Psoas muscle (tissue), 8 donors: Measurements from ENCODE around the gene PDZD7. TPM values are rescaled to one million over a fixed set of nuclear protein-coding genes. Genes with fewer than 3 reads are reported as not detected.
"Not testable (repeated sequence)": the region's sequence is repeated elsewhere in the genome, so short reads cannot be mapped to it uniquely, and the experiment has no call there.

ENCODE experiments used
- ATAC-seq, 4 donors: fragments of 200-7000 bp; cut with Tn5 transposase; one replicate each; pipeline ENCODE4 v1.9.1; 2020; ENCODE audit warnings: moderate library complexity in 3 of 4, mild to moderate bottlenecking in 2 of 4
- DNase-seq, 2 donors: peaks; one replicate each; pipeline ENCODE4 v3.0.0-alpha.2; 2020
- H3K27ac ChIP-seq: fragments of 200-600 bp; one replicate; pipeline ENCODE4 v1.8.0; 2022
- H3K27me3 ChIP-seq, 3 donors: fragments of 200-600 bp in 1 of 3; one replicate each; pipeline versions ENCODE4 v1.6.1 to v1.8.0; 2013 to 2022; ENCODE audit warnings: low read length in 2 of 3, mild to moderate bottlenecking in 2 of 3, moderate library complexity in 1 of 3; ENCODE audit not compliant: insufficient read depth in 3 of 3
- H3K36me3 ChIP-seq, 2 donors: fragments of 200-600 bp in 1 of 2; one replicate each; pipeline versions ENCODE4 v1.6.1 to v1.8.0; 2013 to 2022; ENCODE audit warnings: low read depth in 1 of 2, mild to moderate bottlenecking in 1 of 2, moderate library complexity in 1 of 2; ENCODE audit not compliant: insufficient read depth in 1 of 2
- H3K4me1 ChIP-seq: fragments of 200-600 bp; one replicate; pipeline ENCODE4 v1.8.0; 2022
- H3K4me3 ChIP-seq: fragments of 200-600 bp; one replicate; pipeline ENCODE4 v1.8.0; 2022; ENCODE audit warnings: mild to moderate bottlenecking
- H3K9me3 ChIP-seq: fragments of 200-600 bp; one replicate; pipeline ENCODE4 v1.8.0; 2022
- WGBS, 3 donors: extraction: QIAGEN DNeasy Blood & Tissue Kit; methylation state at CpG; one replicate each; pipeline versions ENCODE4 v1.1.6 to v1.1.7; 2013; 5-methylcytosine and 5-hydroxymethylcytosine counted together
- intact Hi-C, 2 donors: fragments of 100-400 bp; cut with DNase I; formaldehyde crosslinking; loops; one replicate each; pipeline versions ENCODE4 v1.11.0 to v1.14.2; 2022
- polyA plus RNA-seq, 3 donors: library from polyadenylated mRNA; stranded (reverse); fragments of 200-250 nt; gene quantifications; one replicate each; pipeline ENCODE4 v1.2.3, GENCODE V29; 2013
- total RNA-seq, 4 donors: library from RNA; stranded (reverse); fragmentation: NEBNext Ultra II Directional in 2 of 4; extraction: Animal tissue kit (Norgen Biotek cat#: 25700) in 2 of 4; gene quantifications; one replicate each; pipeline versions ENCODE4 v1.2.1 to v1.2.4, GENCODE V29; 2021 to 2023
- TF ChIP-seq, protein P1 (sequence below): fragments of 200-600 bp; IDR thresholded peaks from one replicate; pipeline ENCODE4 v1.8.0; 2022; ENCODE audit warnings: antibody characterized with exemption
- donor health status: healthy with polysubstance abuse.
- donor health status: DM: no; HTN: no; CAD: no; lungs with moderate emphysema.
- donor health status: Bipolar disorder and iron deficiency.
- donor health status: healthy.
- donor health status: DM: yes; HTN: yes; CAD: no.
- donor health status: DM: no; HTN: no; CAD: no.
- donor health status: DM: no; HTN: no; CAD: no.
- donor health status: DM: yes; HTN: yes; CAD: no.

The PDZD7 gene
- total and polyA plus RNA-seq, 7 donors = 0.04 to 0.54 (median 0.08) TPM; not detected in 2

DNA sequence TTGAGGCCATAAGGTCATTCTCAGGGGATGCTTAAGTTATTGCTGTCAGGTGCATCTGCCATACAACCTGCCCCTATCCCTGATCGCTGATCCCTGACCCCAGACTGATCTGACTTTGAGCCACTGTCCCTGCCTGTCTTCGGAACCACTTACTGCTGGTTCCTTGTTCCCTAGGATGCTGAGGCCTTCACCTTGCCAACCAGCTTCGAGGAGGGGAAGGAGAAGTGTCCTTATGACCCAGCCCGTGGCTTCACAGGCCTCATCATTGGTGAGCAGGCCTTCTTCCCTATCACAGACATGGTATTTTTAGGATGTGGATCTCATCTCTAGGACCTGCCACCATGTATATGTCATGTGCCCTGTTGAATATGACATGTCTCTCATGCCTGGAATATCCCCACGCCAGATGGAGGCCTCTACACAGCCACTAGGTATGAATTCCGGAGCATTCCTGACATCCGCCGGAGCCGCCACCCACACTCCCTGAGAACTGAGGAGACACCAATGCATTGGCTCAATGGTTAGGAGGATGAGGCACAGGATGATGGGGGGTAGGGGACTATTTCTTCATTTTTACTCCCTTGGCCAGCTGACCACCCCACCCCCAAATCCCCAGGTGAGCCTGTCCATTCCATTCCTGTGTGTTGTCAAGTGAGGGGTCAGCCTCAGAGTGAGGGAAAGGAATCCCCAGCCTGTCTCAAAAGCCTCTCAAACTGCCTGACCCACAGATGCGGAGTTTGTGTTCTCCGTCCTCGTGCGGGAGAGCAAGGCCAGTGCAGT lies 52.6 kb downstream of the PDZD7 start:
- ATAC-seq = no peak
- DNase-seq = peak in 1 of 2 donors; percentile 2
- peaks cover 0 to 51% of the 10 kb centered on the region in 2 donors for H3K36me3 ChIP-seq
- H3K9me3 ChIP-seq = no peaks in the 10 kb centered on the region
- intact Hi-C loops = no loop called here
- no peaks in the 10 kb centered on the region for H3K4me1 ChIP-seq
- no peaks in the 10 kb centered on the region for H3K27me3 ChIP-seq
- H3K27ac ChIP-seq = no peak overlapping the region
- TF ChIP-seq, protein P1, sequence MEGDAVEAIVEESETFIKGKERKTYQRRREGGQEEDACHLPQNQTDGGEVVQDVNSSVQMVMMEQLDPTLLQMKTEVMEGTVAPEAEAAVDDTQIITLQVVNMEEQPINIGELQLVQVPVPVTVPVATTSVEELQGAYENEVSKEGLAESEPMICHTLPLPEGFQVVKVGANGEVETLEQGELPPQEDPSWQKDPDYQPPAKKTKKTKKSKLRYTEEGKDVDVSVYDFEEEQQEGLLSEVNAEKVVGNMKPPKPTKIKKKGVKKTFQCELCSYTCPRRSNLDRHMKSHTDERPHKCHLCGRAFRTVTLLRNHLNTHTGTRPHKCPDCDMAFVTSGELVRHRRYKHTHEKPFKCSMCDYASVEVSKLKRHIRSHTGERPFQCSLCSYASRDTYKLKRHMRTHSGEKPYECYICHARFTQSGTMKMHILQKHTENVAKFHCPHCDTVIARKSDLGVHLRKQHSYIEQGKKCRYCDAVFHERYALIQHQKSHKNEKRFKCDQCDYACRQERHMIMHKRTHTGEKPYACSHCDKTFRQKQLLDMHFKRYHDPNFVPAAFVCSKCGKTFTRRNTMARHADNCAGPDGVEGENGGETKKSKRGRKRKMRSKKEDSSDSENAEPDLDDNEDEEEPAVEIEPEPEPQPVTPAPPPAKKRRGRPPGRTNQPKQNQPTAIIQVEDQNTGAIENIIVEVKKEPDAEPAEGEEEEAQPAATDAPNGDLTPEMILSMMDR = no peak
- WGBS, 3 donors = 87 to 92% (median 89%) methylated on average over 13 of the region's 13 CpGs
- no peak overlapping the region for H3K4me3 ChIP-seq

DNA sequence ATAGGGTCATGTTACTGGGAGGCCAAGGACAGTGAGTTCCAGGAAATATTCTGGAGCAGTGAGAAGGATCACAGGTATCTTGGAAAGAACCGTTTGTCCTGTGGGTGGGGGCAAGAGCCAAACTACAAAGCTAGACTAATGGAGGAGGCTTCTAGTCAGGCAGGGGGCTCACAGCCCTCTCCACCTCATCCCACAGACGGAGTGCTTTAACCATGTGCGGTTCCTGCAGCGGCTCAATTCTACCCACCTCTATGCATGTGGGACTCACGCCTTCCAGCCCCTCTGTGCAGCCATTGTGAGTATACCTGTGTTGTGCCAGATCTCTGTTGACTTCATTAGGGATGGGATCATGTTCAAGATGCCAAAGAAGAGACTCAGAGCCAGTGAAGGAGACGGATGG lies 53.5 kb downstream of the PDZD7 start:
- no peaks in the 10 kb centered on the region for H3K4me1 ChIP-seq
- H3K36me3 ChIP-seq = peaks cover 0 to 42% of the 10 kb centered on the region in 2 donors
- DNase-seq = peak in 1 of 2 donors; percentile 19
- WGBS, 3 donors = 75 to 86% (median 80%) methylated on average over 6 of the region's 6 CpGs
- intact Hi-C loops = no loop called here
- no peaks in the 10 kb centered on the region for H3K9me3 ChIP-seq
- no peak overlapping the region for H3K27ac ChIP-seq
- TF ChIP-seq, protein P1 = no peak
- no peaks in the 10 kb centered on the region for H3K27me3 ChIP-seq
- no peak for ATAC-seq
- H3K4me3 ChIP-seq = no peak overlapping the region

DNA sequence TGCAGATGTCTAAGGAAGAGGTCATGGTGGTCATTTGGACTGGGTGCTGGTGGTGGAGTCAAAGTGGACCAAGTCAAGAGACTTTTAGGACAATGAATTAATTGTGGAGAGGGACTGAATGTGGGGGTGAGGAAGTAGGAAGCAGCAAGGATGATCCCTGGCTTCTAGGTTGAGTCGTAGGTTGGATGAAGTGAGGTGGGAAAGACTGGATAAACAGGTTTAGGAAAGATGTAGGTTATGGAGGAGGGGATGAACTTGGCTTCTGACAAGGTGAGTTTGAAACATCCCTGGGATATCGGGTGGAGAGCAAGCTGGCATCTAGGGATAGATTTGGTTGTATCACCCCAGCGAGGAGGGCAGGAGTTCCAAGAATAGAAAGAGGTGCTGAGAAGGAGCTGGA lies 54.0 kb downstream of the PDZD7 start:
- Histone ChIP-seq H3K27me3 (no peaks in the 10 kb centered on the region), H3K9me3 (no peaks in the 10 kb centered on the region), H3K4me1 (no peaks in the 10 kb centered on the region), H3K36me3 (peaks cover 0 to 38% of the 10 kb centered on the region in 2 donors), H3K4me3 (no peak overlapping the region), H3K27ac (no peak overlapping the region)
- TF ChIP-seq, protein P1 = no peak
- no peak for ATAC-seq
- 79 to 83% (median 80%) methylated on average over 3 of the region's 3 CpGs for WGBS, 3 donors
- intact Hi-C loops = no loop called here
- no peak for DNase-seq

- H3K9me3 ChIP-seq, H3K27me3 ChIP-seq, intact Hi-C loops, H3K27ac ChIP-seq, H3K4me3 ChIP-seq, ATAC-seq, H3K4me1 ChIP-seq: not testable (repeated sequence)
- peaks cover 0 to 23% of the 10 kb centered on the region in 2 donors for H3K36me3 ChIP-seq
- peak in 1 of 2 donors; percentile 9 for DNase-seq
- 82 to 84% (median 84%) methylated on average over 8 of the region's 8 CpGs for WGBS, 3 donors
Measured at GRCh38 chr10:100975397-100975796, 55.5 kb downstream of the PDZD7 start.

DNA sequence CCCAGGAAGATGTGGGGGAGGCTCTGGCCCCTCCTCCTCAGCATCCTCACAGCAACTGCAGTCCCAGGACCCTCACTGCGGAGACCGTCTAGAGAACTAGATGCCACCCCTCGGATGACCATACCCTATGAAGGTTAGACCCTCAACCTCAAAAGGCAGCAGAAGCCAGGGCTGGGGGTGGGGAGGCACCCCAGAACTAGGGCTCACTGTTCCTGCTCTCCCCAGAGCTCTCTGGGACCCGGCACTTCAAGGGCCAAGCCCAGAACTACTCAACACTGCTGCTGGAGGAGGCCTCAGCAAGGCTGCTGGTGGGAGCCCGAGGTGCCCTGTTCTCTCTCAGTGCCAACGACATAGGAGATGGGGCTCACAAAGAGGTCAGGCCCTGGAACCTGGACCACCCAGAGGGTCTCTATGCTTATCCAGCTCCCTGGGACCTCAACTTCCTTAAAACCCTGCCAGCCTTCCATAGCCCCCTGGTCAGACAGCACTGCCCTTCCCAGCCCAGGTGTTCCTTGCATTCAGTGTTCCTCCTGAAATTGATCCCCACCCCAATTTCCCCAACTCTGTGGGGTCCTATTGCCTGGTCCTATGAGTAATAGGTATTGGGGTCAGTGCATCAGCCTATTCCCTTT lies 57.9 kb downstream of the PDZD7 start:
- TF ChIP-seq, protein P1 = no peak
- intact Hi-C loops = no loop called here
- no peaks in the 10 kb centered on the region for H3K9me3 ChIP-seq
- no peaks in the 10 kb centered on the region for H3K36me3 ChIP-seq
- H3K4me1 ChIP-seq = peaks cover 6% of the 10 kb centered on the region
- H3K27ac ChIP-seq = no peak overlapping the region
- H3K4me3 ChIP-seq = no peak overlapping the region
- no peak for ATAC-seq
- whole genome bisulfite sequencing, 3 donors = 89 to 90% (median 90%) methylated on average over 6 of the region's 6 CpGs
- DNase-seq = peak in 1 of 2 donors; percentile 8
- H3K27me3 ChIP-seq = no peaks in the 10 kb centered on the region
